PC-3 (cell line): ENCODE results near the gene TIE1.

Experiments
- EZH2 ChIP-seq: fragments of 300-600 bp; sonication (generic); IDR thresholded peaks from one replicate; pipeline ENCODE4 v1.6.1; 2017; ENCODE audit warnings: antibody characterized with exemption, mild to moderate bottlenecking, low read length; ENCODE audit not compliant: unreplicated experiment
- TF ChIP-seq, protein P1 (sequence below): fragments of 300-600 bp; sonication (generic); conservative IDR thresholded peaks from 2 replicates; pipeline ENCODE4 v1.5.1; 2017; ENCODE audit warnings: antibody characterized with exemption, low read depth, mild to moderate bottlenecking, low read length

GRCh38 chr1:43312212-43312623 lies 11.4 kb downstream of the TIE1 start:
- TF ChIP-seq EZH2: no peak
- TF ChIP-seq, protein P1, sequence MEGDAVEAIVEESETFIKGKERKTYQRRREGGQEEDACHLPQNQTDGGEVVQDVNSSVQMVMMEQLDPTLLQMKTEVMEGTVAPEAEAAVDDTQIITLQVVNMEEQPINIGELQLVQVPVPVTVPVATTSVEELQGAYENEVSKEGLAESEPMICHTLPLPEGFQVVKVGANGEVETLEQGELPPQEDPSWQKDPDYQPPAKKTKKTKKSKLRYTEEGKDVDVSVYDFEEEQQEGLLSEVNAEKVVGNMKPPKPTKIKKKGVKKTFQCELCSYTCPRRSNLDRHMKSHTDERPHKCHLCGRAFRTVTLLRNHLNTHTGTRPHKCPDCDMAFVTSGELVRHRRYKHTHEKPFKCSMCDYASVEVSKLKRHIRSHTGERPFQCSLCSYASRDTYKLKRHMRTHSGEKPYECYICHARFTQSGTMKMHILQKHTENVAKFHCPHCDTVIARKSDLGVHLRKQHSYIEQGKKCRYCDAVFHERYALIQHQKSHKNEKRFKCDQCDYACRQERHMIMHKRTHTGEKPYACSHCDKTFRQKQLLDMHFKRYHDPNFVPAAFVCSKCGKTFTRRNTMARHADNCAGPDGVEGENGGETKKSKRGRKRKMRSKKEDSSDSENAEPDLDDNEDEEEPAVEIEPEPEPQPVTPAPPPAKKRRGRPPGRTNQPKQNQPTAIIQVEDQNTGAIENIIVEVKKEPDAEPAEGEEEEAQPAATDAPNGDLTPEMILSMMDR: no peak
